GM19324 (cell line): ENCODE results near the gene SLX9.
"Not testable (repeated sequence)": the region's sequence is repeated elsewhere in the genome, so short reads cannot be mapped to it uniquely, and the experiment has no call there.

Experiments used
- ATAC-seq: cut with Tn5 transposase; IDR thresholded peaks from one replicate; pipeline ENCODE4 v1.9.1; 2021; ENCODE audit warnings: mild to moderate bottlenecking, moderate library complexity; ENCODE audit not compliant: unreplicated experiment, low FRiP score

SLX9 gene

GRCh38 chr21:45011911-45012661 lies 72.3 kb downstream of the SLX9 start:
- ATAC-seq: no peak

DNA sequence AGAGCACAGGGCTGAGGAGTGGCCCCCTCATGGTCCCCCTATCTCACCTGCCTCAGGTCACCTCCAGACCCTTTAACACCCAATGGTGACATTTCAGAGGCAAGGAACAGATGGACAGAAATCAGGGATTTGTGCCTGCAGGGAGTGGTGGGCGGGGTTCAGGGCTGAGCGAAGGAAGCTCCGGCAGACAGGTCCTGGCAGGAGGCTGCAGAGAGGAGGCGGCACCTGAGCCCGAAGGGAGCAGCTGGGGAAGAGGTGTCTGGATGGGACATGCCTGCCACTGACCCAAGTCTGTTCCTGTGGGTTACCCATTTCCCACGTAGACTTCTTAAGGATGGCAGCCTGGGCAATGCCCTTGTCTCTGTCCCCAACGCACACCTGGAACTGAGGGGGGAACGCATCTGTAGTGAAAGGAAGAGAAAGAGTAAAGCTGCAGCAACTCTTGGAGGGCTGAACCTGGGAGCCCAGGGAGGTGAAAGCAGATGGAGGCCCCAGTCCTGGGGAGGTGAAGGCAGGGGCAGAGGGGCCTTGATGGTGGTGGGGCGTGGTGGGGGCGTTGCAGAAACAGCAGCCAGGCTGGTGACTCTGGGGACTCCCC lies 72.9 kb downstream of the SLX9 start:
- no peak for ATAC-seq

GRCh38 chr21:45013260-45013841 lies 73.5 kb downstream of the SLX9 start:
- no peak for ATAC-seq

DNA sequence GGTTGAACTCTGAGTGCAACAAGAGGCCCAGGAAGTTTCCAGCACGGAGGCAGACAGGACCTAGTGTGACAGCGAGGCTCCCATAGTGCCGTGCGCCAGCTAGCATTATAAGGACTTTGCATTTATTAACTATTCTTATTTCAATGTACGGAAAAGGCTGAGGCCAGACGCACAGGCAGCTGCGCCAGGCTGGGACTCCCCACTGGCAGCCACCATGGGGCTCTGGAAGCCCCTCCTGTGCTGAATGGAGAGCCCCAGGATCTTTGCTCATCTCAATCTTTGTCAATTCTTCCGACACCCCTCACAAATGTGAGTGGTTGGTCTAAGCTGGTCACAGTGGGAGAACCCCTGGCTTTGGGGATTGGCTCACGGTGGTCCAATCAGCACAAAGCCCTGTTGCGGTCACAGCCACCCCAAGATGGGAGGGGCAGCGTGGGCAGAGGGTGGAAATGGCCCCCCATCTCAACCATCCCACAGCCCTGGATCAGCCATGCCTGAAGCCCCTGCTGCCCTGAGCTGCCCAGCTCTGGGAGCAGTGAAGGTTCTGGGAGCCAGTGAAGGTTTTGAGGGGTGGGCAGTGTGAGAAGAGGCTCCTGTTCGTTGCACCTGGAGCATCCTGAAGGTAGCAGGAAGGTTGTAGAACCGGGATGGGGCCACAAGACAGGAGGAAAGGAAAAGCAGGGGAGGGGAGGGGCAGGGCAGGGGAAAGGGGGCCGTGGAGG lies 75.1 kb downstream of the SLX9 start:
- no peak for ATAC-seq

DNA sequence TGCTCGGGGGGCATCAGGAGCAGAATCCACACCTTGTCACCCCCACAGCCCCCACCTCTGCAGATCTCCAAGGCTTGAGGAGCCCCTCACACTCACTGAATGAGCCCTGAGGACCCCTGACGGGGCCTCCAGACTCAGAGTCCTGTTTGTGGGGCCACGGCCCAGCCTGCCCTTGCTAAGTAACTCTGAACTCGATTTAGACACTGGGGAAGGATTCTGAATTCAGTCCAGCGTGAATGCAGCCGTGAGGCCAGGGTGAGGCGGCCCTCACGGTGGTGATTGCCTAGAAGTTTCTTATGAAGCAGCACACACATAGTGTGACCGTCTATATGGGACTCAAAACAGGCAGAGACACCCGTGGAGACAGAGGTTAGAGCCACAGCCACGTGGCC lies 75.6 kb downstream of the SLX9 start:
- no peak for ATAC-seq

DNA sequence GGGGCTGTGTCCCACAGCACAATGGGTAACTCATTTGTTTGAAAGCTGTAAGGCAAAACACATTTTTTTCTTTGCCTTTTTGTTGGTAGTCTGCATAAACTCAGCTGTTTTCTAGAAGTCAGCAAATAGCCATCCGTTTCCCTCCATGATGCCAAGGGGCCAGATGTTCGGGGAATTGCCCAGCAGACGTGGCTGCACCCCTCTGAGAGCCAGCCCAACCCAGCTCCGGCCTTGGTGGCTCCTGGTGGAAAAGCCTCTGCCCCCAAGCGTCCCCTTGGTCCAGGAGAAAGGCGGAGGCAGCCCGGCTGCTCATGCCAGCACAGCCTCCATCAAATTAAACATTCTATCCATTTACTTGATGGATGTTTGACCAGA lies 76.2 kb downstream of the SLX9 start:
- no peak for ATAC-seq

- no peak for ATAC-seq
Measured at GRCh38 chr21:45016406-45017038, 76.7 kb downstream of the SLX9 start.

- no peak for ATAC-seq
Measured at GRCh38 chr21:45017039-45017960, 77.5 kb downstream of the SLX9 start.

DNA sequence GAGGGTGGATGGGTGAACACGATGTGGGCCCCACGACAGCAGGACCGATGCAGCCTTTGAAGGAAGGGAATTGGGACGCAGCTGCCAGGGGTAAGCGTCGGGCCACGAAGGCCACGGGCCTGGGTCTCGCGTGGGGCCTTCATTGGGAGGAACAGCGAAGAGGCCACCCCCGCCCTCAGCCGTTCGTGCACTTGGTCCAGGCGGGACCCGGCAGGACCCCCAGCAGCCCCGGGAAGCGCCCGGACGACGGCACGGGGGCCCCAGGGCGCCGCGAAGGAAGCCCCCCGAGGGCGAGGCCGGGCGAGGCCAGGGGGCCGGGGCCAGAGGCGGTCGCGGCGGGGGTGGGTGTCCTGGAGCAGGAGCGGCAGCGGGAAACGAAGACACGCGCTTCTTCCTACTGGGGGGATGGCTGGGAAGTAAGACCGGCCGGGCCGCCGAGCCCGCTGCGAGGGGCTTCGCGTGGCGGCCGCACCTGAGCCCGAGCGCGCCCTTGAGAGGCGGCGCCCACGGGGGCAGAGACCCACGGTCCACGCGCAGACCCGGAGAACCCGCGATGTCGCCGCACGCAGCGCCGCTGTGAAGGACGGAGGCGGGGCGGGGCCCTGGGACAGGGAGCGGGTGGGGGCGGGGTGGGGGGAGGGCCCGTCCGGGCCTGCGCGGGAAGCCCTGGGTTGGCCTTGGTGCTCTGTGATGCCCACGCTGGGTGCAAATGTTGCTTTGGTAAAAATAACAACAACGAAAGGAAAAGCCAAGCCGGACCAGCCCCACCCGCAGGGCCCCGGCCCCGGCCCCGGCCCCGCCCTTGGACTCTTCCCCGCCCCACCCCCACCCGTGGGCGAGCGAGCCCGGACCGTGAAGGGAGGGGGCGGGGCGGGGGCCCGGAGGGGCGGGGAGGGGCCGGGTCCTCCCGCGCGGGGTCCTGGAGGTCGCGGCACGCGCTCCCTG lies 78.6 kb downstream of the SLX9 start:
- no peak for ATAC-seq

DNA sequence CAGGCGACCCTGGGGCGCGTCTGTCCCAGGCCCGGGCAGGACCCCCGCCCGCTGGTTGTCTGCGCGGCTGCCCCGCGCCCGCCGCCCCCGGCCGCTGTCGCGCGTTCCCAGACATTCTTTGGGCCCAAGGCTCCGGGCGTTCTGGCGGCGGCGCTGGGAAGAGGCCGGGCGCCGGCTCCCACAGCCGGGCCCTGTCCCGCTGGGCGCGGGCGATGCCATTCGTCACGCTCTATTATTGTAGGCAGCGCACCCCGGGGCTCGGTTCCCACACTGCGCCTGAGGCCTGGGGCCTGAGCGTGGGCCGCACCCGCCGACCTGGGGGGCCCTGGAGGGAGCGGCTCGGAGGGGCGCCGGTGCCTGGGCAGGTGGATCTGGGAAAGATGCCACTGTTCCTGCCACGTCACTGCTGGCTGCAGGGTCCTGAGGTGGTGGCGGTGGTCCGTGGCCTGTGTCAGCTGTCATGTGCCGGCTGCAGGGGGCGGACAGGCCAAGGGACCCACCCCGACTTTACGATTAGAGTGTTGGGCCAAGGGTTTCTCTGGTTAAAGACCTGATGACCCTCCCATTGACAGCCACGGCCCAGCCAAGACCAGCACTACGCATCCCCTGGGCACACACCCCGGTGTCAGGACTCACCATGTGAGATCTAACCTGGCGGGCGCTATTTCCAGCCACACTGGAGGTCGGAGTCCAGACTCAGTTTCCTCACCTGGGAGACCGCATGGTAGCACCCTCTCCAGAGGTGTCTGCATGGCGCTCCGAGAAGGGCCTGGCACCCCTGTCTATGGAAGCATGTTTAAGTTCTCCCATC lies 79.5 kb downstream of the SLX9 start:
- no peak for ATAC-seq

DNA sequence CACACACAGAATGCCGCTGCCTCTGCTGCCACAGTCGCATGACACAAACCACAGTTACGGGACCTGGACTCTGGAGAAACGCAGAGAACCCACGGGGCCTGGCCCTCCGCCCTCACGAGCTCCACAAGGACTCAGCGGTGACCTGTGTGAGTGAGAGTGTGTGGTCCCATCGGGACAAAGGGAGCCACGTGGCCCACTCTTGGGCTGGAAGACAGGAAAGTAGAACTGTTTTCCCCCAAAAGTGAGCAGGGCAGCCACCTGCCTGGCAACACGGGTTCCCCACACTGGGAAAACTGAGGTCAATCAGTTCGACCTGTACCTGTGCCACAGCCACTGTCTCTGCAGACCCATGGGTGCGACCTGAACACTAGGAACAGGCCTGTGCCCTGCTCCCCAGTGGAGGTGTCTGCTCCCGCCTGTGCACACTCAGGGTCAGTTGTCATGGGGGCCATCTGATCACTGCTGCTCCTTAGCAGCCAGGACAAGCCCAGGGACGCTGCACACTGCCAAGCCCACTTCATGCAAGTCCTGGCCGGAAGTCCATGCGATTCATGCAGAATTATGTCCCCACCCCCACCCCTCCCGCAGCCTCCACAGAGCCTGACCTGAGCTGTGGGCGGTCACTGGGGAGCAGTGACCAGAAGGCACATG lies 80.2 kb downstream of the SLX9 start:
- no peak for ATAC-seq

DNA sequence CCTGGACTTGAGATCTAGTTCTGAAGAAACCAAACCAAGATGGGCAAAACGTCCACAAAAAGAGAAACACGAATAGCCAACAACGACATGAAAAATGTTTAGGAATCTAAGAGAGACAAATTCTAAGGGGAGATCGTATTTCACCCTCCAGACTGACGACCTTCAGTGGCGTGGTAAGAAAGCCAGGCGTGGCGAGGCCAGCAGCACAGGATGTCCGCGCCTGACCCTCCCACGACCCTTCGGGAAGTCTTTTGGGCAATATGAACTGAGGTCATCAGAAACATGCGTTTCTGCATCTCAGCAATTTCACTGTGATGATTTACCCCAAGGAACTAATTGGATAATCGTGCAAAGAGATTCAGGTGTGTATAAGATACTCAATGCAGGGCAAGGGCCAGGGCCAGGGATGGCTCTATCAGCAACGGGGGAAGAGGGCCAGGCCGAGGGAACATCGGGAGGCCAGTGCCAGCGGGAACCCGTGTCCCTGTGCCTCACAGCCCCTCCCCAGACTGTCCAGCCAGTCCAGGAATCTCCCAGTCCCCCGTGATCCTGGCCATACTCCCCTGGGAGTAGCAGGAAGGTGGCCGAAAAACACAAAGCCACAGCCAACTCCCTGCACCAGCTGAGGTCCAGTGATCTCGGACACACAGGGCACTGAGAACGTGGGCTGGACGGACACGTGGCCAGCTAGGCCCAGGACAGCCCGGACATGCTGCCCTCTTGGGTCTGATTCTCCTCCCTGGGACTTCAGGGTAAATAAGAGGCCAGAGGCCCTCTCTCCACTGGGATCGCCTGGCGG lies 81.0 kb downstream of the SLX9 start:
- ATAC-seq: no peak

DNA sequence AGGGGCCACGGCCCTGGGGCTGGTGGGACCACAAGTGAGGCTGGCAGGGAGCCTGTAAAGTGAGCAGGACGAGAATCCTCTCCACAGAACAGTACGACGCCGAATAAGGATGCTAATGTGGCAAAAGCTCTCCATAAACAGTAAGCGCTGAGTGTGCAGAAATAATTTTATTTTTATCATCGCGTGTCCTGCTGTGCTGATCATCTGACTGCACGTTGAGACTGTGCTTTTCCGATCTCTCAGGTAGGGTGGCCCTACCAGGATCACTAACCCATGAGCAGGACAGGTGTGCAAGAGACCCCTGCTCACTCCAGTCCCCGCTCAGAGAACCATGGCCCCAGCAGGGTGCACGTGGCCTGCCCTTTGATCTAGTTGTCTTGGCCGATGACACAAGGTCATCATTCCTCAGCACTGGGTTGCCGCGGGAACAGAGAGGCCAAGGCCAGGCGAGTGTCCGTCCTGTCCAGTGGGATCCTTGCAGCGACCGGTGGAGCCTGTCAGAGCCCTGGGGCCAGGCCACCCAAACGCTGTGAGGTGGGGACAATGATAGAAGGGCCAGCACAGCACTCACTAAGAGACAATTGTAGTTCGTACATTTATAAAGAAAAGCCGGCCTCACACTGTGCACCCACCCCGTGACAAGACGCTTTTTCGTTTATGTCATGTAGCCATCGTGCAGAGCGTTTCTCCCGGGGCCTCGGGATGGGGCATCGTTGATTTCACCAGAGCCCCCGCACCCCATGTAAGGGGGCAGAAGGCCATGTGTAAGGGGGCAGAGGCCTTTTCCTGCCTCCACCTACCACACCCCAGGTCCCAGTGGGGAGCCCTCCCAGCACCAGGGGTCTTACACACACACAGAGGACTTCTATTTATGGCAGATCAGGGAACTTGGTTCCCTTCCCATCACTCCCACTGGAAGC lies 81.9 kb downstream of the SLX9 start:
- no peak for ATAC-seq

DNA sequence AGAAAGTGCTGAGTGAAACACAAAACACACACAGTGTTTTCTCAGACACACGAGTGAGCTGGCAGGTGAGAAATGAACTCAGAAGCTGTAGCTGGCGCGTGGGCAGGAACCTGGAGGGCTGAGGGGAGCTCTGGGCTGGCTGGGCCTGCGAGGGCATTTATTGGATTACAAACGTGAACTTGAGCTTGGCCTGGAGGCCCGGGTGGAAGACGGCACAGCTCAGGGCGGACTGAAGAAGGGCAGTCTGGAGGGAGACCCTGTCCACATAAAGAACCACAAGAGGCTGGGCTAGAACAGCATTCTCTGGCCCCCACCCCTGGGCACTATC lies 82.5 kb downstream of the SLX9 start:
- no peak for ATAC-seq

- ATAC-seq: no peak
Measured at GRCh38 chr21:45022736-45023135, 82.9 kb downstream of the SLX9 start.

- not testable (repeated sequence) for ATAC-seq
Measured at GRCh38 chr21:45024516-45024915, 84.7 kb downstream of the SLX9 start.
